ENCODE results near the gene WDR31. TPM values are rescaled to one million over a fixed set of nuclear protein-coding genes. Genes with fewer than 3 reads are reported as not detected.

The WDR31 gene
- polyA plus RNA-seq, 3 donors, result 0.05 to 0.11 TPM; not detected in 1

- Mint-ChIP-seq H3K27me3 (ENCODE audit: low read depth in 3 of 3) (no peaks in the 10 kb centered on the region), H3K9me3 (no peaks in the 10 kb centered on the region), H3K4me3 (no peak overlapping the region), H3K27ac (no peak overlapping the region), H3K4me1 (peaks cover 7% of the 10 kb centered on the region), H3K36me3 (peaks cover 48 to 55% of the 10 kb centered on the region in 2 donors)
- Histone ChIP-seq H4K20me1 (ENCODE audit: insufficient read depth, low read length) (peaks cover 10% of the 10 kb centered on the region), H3K79me2 (ENCODE audit: insufficient read depth, low read length) (peaks cover 56% of the 10 kb centered on the region), H3K9ac (ENCODE audit: insufficient read depth, low read length, poor library complexity, severe bottlenecking) (peak overlapping the region; percentile 95), H3K9me3 (replicated peaks in 1 of 2; ENCODE audit: control insufficient read depth in 1 of 2, insufficient read depth in 1 of 2, low read length in 2 of 2) (no peaks in the 10 kb centered on the region), H2AFZ (ENCODE audit: insufficient read depth, low read depth, low read length, poor library complexity, severe bottlenecking) (peak overlapping the region; percentile 87), H3K4me3 (replicated peaks in 1 of 3; ENCODE audit: low read depth in 2 of 3, low read length in 3 of 3) (peak overlapping the region; percentile 84 to 87 (median 86)), H3K27me3 (ENCODE audit: control insufficient read depth in 2 of 2, insufficient read depth in 2 of 2, low read length in 2 of 2) (no peaks in the 10 kb centered on the region), H3K27ac (ENCODE audit: low read depth in 1 of 2, low read length in 2 of 2) (peak overlapping the region; percentile 91 to 98), H3K4me1 (ENCODE audit: control insufficient read depth in 1 of 2, insufficient read depth in 2 of 2, low read length in 2 of 2) (peaks cover 13 to 20% of the 10 kb centered on the region in 2 donors), H3K36me3 (replicated peaks in 1 of 2; ENCODE audit: control insufficient read depth in 1 of 2, insufficient read depth in 2 of 2, low read length in 2 of 2) (peaks cover 52 to 62% of the 10 kb centered on the region in 2 donors), H3K4me2 (replicated peaks; ENCODE audit: extremely low read depth, low read length, poor library complexity, severe bottlenecking) (peak overlapping the region; percentile 85)
- TF ChIP-seq, protein P1, sequence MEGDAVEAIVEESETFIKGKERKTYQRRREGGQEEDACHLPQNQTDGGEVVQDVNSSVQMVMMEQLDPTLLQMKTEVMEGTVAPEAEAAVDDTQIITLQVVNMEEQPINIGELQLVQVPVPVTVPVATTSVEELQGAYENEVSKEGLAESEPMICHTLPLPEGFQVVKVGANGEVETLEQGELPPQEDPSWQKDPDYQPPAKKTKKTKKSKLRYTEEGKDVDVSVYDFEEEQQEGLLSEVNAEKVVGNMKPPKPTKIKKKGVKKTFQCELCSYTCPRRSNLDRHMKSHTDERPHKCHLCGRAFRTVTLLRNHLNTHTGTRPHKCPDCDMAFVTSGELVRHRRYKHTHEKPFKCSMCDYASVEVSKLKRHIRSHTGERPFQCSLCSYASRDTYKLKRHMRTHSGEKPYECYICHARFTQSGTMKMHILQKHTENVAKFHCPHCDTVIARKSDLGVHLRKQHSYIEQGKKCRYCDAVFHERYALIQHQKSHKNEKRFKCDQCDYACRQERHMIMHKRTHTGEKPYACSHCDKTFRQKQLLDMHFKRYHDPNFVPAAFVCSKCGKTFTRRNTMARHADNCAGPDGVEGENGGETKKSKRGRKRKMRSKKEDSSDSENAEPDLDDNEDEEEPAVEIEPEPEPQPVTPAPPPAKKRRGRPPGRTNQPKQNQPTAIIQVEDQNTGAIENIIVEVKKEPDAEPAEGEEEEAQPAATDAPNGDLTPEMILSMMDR (IDR thresholded peaks at IDR 0.05), result peak; percentile 86
- WGBS (ENCODE audit: insufficient coverage), result under 1% methylated on average over 11 of the region's 15 CpGs
- intact Hi-C loops (cut with micrococcal nuclease), result loop anchor here (2.0 to 5.0 kb wide), 6 partner anchors 54 to 383 kb away; partner anchors contain the start of genes C9orf43 (in 1 of the 2), FKBP15 (in 1 of the 2), POLE3 (in 1 of the 2) and SLC31A1 (in 1 of the 2)
- DNase-seq, result peak; percentile 43 to 74 (median 67)
Measured at GRCh38 chr9:113274474-113275156, 65.5 kb downstream of the WDR31 start.

DNA sequence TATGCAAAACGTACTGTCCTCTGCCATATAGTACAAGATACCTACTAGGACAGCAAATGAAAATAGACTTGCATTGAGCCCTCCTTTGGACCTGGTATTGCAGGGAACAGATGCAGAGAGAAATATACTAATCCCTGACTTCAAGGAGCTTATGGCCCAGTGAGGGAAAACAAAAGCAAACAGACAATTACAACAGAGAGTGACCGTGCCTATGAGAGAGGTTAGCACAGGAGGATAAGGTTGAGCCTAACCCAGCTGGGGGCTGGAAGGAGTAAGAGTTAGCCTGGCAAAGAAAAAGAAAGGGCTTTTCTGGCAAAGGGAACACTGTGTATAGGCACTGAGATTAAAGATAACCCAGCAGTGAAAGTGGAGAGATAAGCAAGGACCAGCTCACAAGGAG lies 70.2 kb downstream of the WDR31 start:
- 100% methylated on average over 1 of the region's 2 CpGs for WGBS (ENCODE audit: insufficient coverage)
- H4K20me1 ChIP-seq (ENCODE audit: insufficient read depth, low read length), result peaks cover 10% of the 10 kb centered on the region
- peak overlapping the region in 1 of 7 donors; percentile 48 for H3K27ac Mint-ChIP-seq
- H3K4me3 Mint-ChIP-seq, result no peak overlapping the region
- H3K27me3 ChIP-seq (ENCODE audit: control insufficient read depth in 2 of 2, insufficient read depth in 2 of 2, low read length in 2 of 2), result no peaks in the 10 kb centered on the region
- intact Hi-C loops (cut with micrococcal nuclease), result loop anchor here (5.0 kb wide), 2 partner anchors 312 to 387 kb away; no protein-coding TSS in a partner anchor
- no peak overlapping the region for H3K27ac ChIP-seq (ENCODE audit: low read depth in 1 of 2, low read length in 2 of 2)
- TF ChIP-seq, protein P1 (IDR thresholded peaks at IDR 0.05), result no peak
- peaks cover 0 to 1% (median 0%) of the 10 kb centered on the region in 7 donors for H3K9me3 Mint-ChIP-seq
- no peak overlapping the region for H3K4me3 ChIP-seq (replicated peaks in 1 of 3; ENCODE audit: low read depth in 2 of 3, low read length in 3 of 3)
- peaks cover 59 to 81% of the 10 kb centered on the region in 2 donors for H3K36me3 ChIP-seq (replicated peaks in 1 of 2; ENCODE audit: control insufficient read depth in 1 of 2, insufficient read depth in 2 of 2, low read length in 2 of 2)
- H3K79me2 ChIP-seq (ENCODE audit: insufficient read depth, low read length), result peaks cover 17% of the 10 kb centered on the region
- H2AFZ ChIP-seq (ENCODE audit: insufficient read depth, low read depth, low read length, poor library complexity, severe bottlenecking), result no peak overlapping the region
- DNase-seq, result no peak
- H3K9me3 ChIP-seq (replicated peaks in 1 of 2; ENCODE audit: control insufficient read depth in 1 of 2, insufficient read depth in 1 of 2, low read length in 2 of 2), result no peaks in the 10 kb centered on the region
- H3K4me1 ChIP-seq (ENCODE audit: control insufficient read depth in 1 of 2, insufficient read depth in 2 of 2, low read length in 2 of 2), result peaks cover 4 to 10% of the 10 kb centered on the region in 2 donors
- H3K27me3 Mint-ChIP-seq (ENCODE audit: low read depth in 3 of 3), result no peaks in the 10 kb centered on the region
- H3K4me2 ChIP-seq (replicated peaks; ENCODE audit: extremely low read depth, low read length, poor library complexity, severe bottlenecking), result no peak overlapping the region
- peaks cover 51 to 76% of the 10 kb centered on the region in 2 donors for H3K36me3 Mint-ChIP-seq
- peaks cover 4% of the 10 kb centered on the region for H3K4me1 Mint-ChIP-seq
- H3K9ac ChIP-seq (ENCODE audit: insufficient read depth, low read length, poor library complexity, severe bottlenecking), result no peak overlapping the region

Measured in CD14-positive monocyte (primary cell).